HG02840 (cell line): Measurements from ENCODE around the gene ADAT2.
"Not testable (repeated sequence)": the region's sequence is repeated elsewhere in the genome, so short reads cannot be mapped to it uniquely, and the experiment has no call there.

Experiments
- ATAC-seq: cut with Tn5 transposase; IDR thresholded peaks from one replicate; pipeline ENCODE4 v1.9.1; 2021; ENCODE audit warnings: mild to moderate bottlenecking, moderate library complexity, moderate number of reproducible peaks; ENCODE audit not compliant: unreplicated experiment, low FRiP score

ADAT2 gene

GRCh38 chr6:143450453-143451371, at the start of gene ADAT2, which contains the start of gene PEX3:
Gene ADAT2 (minus strand): TSS chr6:143450695. CDS start chr6:143450658, 37 bp downstream.
Gene PEX3 (plus strand): TSS chr6:143450805. CDS start chr6:143451043, 238 bp downstream.
- peak; percentile 98 for ATAC-seq

- ATAC-seq, result no peak
Measured at GRCh38 chr6:143498428-143498827, 47.9 kb upstream of the ADAT2 start.

DNA sequence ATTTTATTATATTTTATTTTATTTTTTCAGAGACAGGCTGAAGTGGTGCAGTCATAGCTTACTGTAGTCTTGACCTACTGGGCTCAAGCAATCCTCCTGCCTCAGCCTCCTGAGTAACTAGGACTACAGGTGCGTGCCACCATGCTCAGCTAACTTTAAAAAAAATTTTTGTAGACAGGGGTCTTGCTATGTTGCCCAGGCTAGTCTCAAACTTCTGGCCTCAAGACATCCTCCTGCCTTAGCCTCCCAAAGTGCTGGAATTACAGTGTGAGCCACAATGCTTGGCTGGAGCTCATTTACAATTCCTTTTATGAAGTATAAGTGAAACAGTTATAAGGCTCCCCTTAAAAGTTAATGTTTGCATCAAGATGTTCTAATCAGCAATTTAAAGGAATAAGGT, 46.5 kb upstream of the ADAT2 start:
- ATAC-seq, result no peak

GRCh38 chr6:143490775-143491174, 40.3 kb upstream of the ADAT2 start:
- no peak for ATAC-seq

GRCh38 chr6:143490244-143490643, 39.7 kb upstream of the ADAT2 start:
- ATAC-seq, result no peak

- no peak for ATAC-seq
Measured at GRCh38 chr6:143486752-143487151, 36.3 kb upstream of the ADAT2 start.

GRCh38 chr6:143485967-143486366, 35.5 kb upstream of the ADAT2 start:
- no peak for ATAC-seq

DNA sequence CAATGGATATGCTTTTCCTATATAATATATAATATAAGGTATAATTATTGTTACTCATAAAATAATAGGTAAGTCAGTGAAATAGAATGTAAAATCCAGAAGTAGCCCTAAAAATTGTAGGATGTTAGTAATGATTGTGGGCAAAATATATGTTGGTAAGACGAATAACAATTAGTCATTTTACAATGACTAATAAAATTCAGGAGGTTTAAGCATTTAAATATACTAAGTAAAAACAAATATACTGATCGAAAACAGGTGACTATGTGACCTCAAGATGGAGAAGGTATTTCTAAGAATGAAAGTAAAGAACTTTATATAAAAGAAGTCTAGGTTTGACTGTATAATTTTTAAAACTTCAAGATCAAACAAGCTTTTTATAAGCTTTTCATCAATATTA, 32.1 kb upstream of the ADAT2 start:
- no peak for ATAC-seq

DNA sequence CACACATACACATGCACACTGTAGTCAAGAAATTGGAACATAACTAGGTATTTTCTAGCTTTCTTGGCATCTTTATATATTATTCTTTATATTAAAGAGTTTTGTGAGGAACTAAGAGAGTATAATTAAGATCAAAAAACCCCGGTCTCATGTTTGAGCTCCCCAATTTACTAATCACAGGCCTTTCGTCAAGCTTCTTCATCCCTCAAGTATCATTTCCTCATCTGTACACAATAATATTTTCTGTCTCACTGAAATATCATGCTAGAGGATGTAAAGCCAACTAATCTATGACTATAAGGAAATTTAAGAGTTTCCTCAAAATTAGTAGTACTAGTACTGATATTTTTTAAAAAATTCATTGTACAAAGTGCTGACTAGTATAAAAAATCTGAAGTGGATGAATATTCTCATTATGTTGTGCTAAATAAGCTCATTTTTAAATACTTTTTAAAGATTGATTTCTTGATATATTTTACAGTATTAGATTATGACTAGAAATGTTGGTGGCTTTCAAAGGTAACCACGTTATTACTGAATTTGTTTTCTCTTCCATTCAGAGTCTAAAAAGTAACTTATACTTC, 28.1 kb upstream of the ADAT2 start:
- ATAC-seq, result peak; percentile 58

- no peak for ATAC-seq
Measured at GRCh38 chr6:143476545-143476944, 26.1 kb upstream of the ADAT2 start.

DNA sequence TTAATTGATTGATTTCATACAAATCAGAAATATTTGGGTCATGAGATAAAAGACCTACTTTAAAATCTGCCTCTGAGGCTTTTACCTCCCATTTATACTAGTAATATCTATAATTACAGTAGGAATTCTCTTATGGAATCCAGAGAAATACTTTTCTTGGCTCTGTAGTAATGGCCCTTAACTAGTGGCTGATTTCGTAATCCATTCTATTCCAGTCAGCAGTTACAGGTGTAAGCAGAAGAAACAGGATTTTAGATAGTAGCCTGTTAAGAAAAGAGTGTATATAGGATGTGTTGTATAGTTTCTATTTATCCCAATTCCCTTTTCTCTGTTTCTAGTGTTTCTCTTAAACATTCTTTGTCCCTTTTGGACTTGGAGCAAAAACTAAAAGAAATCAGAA, 21.3 kb upstream of the ADAT2 start:
- ATAC-seq, result no peak

DNA sequence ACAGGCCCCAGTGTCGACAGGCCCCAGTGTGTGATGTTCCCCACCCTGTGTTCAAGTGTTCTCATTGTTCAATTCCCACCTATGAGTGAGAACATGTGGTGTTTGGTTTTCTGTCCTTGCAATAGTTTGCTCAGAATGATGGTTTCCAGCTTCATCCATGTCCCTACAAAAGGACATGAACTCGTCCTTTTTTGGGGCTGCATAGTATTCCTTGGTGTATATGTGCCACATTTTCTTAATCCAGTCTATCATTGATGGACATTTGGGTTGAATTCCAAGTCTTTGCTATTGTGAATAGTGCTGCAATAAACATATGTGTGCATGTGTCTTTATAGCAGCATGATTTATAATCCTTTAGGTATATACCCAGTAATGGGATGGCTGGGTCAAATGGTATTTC, 18.3 kb upstream of the ADAT2 start:
- not testable (repeated sequence) for ATAC-seq

GRCh38 chr6:143468026-143468425, 17.5 kb upstream of the ADAT2 start:
- no peak for ATAC-seq

GRCh38 chr6:143465546-143465945, 15.1 kb upstream of the ADAT2 start:
- ATAC-seq, result no peak

DNA sequence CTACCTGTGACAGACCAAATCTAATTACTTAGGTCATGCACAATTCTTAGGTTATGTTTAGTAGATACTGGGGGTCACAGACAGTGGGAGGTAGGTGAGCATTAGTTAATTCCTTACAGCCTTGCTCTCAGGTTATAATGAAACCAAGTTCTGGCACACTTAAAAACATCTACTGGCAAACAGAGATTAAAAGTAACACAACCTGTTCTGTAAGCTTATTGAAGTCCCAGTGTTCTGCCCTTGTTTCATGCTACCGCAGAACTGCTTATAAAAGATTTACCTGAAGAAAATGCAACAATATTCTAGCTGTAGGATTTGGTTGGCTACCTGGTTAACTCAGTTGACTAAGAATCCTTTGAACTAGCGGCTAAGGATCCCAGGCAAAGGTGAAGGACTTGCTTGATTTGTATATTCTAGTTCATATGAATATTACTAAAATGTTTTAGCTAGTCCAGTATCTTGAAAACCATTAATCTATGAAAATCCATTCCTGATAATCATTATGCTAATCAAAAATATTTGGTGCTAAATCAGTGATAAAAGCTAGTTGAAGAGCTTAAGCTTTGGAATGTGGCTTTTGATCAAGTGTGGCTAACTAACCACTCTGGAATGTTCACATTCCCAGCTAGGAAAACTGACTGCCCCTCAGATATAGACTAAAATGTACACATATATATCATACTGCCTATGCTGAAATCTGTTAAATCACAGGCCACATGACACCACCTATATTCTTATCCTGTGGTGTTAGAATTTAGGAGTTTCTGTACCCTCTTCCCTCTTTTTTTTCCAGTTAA, 7.3 kb upstream of the ADAT2 start:
- ATAC-seq, result no peak

GRCh38 chr6:143451531-143451930, 1.0 kb upstream of the ADAT2 start:
- no peak for ATAC-seq

DNA sequence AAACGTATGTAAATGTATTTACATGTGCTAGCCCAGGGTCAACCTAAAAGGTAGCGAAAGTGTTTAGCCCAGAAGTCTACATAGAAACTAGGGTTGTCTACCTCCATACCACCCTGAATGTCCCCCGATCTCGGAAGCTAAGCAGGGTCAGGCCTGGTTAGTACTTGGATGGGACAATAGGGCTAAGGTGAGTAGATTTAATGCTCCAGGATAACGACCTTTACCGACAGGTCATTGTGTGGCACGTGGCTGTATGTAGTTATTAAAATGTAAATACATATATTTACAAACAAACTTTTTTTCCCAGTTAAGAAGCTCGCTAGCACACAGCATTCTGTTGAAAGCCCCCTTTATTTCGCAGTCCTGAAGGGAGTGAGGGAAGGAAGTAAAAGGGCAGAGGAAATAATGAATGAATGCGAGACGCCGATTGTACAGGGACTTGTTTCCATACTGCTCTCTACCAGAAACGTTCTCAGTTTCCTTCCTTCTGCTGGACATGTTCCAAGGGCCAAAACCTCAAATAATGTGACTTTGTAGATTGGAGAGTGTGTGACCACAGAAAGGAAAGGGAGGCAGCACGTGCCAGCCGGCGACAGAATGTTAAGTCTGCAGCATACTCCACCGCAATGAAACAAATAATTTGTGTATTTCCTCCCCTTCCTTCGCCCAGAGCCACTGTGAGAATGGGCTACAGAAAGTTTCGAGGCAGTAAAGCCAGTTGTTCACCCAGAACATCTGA, 612 bp downstream of the ADAT2 start:
- no peak for ATAC-seq

- ATAC-seq, result no peak
Measured at GRCh38 chr6:143449082-143449713, 1.3 kb downstream of the ADAT2 start.

DNA sequence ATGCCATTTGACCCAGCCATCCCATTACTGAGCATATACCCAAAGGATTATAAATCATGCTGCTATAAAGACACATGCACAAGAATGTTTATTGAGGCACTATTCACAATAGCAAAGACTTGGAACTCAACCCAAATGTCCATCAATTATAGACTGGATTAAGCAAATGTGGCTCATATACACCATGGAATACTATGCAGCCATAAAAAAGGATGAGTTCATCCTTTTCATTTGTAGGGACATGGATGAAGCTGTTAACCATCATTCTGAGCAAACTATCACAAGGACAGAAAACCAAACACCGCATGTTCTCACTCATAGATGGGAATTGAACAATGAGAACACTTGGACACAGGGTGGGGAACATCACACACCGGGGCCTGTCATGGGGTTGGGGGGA, 2.6 kb downstream of the ADAT2 start:
- not testable (repeated sequence) for ATAC-seq

GRCh38 chr6:143443096-143443495, 7.4 kb downstream of the ADAT2 start:
- ATAC-seq, result no peak
